T-cell (primary cell): ENCODE data around the gene COX7A2L. TPM values are rescaled to one million over a fixed set of nuclear protein-coding genes. Genes with fewer than 3 reads are reported as not detected.
A peak's percentile ranks its signal among the peaks of the same experiment; 100 is the strongest.

Experiments used
- ATAC-seq, 4 experiments: fragments of 200-7000 bp in 3 of 4; fragments of 150-1000 bp in 1 of 4; cut with Tn5 transposase; replicated peaks in 1 of 4; 1 replicate in 3 of 4; 2 replicates in 1 of 4; pipeline ENCODE4 v1.10.0; 2021; ENCODE audit warnings: moderate library complexity in 3 of 4, mild to moderate bottlenecking in 2 of 4, moderate number of reproducible peaks in 1 of 4
- CTCF ChIA-PET, 2 donors: fragments of 300-600 bp; sonication (Branson Sonifier 250); formaldehyde crosslinking; loops; one replicate each; lab custom pipeline; 2022; ENCODE audit warnings: antibody characterized with exemption in 2 of 2; lab: Charles Lee
- POLR2A ChIA-PET, 2 donors: fragments of 300-600 bp; sonication (Branson Sonifier 250); formaldehyde crosslinking; loops; one replicate each; lab custom pipeline; 2022; ENCODE audit warnings: antibody characterized with exemption in 2 of 2; lab: Charles Lee
- DNase-seq, 35 experiments: peaks; one replicate each; pipeline versions ENCODE4 v3.0.0 to v3.0.0-alpha.2; 2013 to 2023
- H3K27ac ChIP-seq: one replicate; pipeline ENCODE4 v1.5.1; 2013; ENCODE audit warnings: low read length
- H3K27me3 ChIP-seq, 2 experiments: replicated peaks in 1 of 2; 1 replicate in 1 of 2; 2 replicates in 1 of 2; pipeline versions ENCODE4 v1.6.1 to v1.7.0; 2013; ENCODE audit warnings: low read length in 1 of 2, mixed read lengths in 1 of 2; ENCODE audit not compliant: control insufficient read depth in 2 of 2, insufficient read depth in 2 of 2; ENCODE audit errors: extremely low read depth in 1 of 2
- H3K36me3 ChIP-seq, 2 donors: 1 replicate in 1 of 2; 2 replicates in 1 of 2; pipeline versions ENCODE4 v1.6.1 to v1.7.0; 2013; ENCODE audit warnings: low read length in 1 of 2; ENCODE audit not compliant: control insufficient read depth in 2 of 2, insufficient read depth in 1 of 2; ENCODE audit errors: extremely low read depth in 1 of 2
- H3K4me1 ChIP-seq, 2 experiments: 1 replicate in 1 of 2; 2 replicates in 1 of 2; pipeline versions ENCODE4 v1.6.1 to v1.7.0; 2013; ENCODE audit warnings: low read length in 2 of 2, mixed read lengths in 1 of 2; ENCODE audit not compliant: insufficient read depth in 2 of 2, control insufficient read depth in 1 of 2; ENCODE audit errors: extremely low read depth in 1 of 2
- H3K4me3 ChIP-seq, 2 donors: 1 replicate in 1 of 2; 2 replicates in 1 of 2; pipeline versions ENCODE4 v1.5.1 to v1.7.0; 2013; ENCODE audit warnings: mild to moderate bottlenecking in 2 of 2, low read length in 1 of 2, moderate library complexity in 1 of 2; ENCODE audit not compliant: control insufficient read depth in 1 of 2; ENCODE audit errors: extremely low read depth in 1 of 2
- H3K9me3 ChIP-seq: 2 replicates; pipeline ENCODE4 v1.7.0; 2013
- H3K27ac Mint-ChIP-seq, 2 donors: one replicate each; pipeline ENCODE4 v1.8.0; 2020 to 2021; ENCODE audit warnings: mild to moderate bottlenecking in 2 of 2, mixed read lengths in 2 of 2
- H3K27me3 Mint-ChIP-seq, 2 donors: one replicate each; pipeline ENCODE4 v1.8.0; 2021 to 2022; ENCODE audit warnings: mixed read lengths in 2 of 2
- H3K36me3 Mint-ChIP-seq: one replicate; pipeline ENCODE4 v1.8.0; 2021; ENCODE audit warnings: mixed read lengths
- H3K4me1 Mint-ChIP-seq, 3 donors: one replicate each; pipeline ENCODE4 v1.8.0; 2020 to 2022; ENCODE audit warnings: mixed read lengths in 3 of 3, mild to moderate bottlenecking in 1 of 3
- H3K4me3 Mint-ChIP-seq, 3 donors: one replicate each; pipeline ENCODE4 v1.8.0; 2020 to 2022; ENCODE audit warnings: mild to moderate bottlenecking in 3 of 3, mixed read lengths in 3 of 3, moderate library complexity in 3 of 3
- H3K9me3 Mint-ChIP-seq, 3 donors: one replicate each; pipeline ENCODE4 v1.8.0; 2020 to 2022; ENCODE audit warnings: mixed read lengths in 3 of 3
- WGBS: methylation state at CpG from one replicate; pipeline ENCODE4 v1.1.5; 2013; ENCODE audit warnings: missing lambda C conversion rate; ENCODE audit not compliant: insufficient coverage; 5-methylcytosine and 5-hydroxymethylcytosine counted together
- total RNA-seq, 35 experiments: library from RNA in 6 of 35; stranded (reverse) in 6 of 35; fragments of 120-200 nt in 1 of 35; gene quantifications; one replicate each; pipeline versions ENCODE4 v1.2.1 to v1.2.4 and lab custom pipeline; 2013 to 2026

COX7A2L gene
- total RNA-seq, 5 donors from 2014 or later (not counting 1 experiment from before 2014, with no cell fraction given), result 59.6 to 76.4 (median 72.6) TPM

- no peak overlapping the region for H3K27ac Mint-ChIP-seq
- Histone ChIP-seq H3K27ac (no peak overlapping the region), H3K36me3 (peaks cover 13 to 66% of the 10 kb centered on the region in 2 donors), H3K9me3 (no peaks in the 10 kb centered on the region), H3K4me3 (no peak overlapping the region), H3K4me1 (no peaks in the 10 kb centered on the region), H3K27me3 (no peaks in the 10 kb centered on the region)
- DNase-seq, result no peak
- ATAC-seq, result no peak
- peaks cover 0 to 2% (median 0%) of the 10 kb centered on the region in 3 donors for H3K4me1 Mint-ChIP-seq
- H3K4me3 Mint-ChIP-seq, result no peak overlapping the region
- POLR2A ChIA-PET, result no interaction called here
- no peaks in the 10 kb centered on the region for H3K27me3 Mint-ChIP-seq
- H3K36me3 Mint-ChIP-seq, result peaks cover 72% of the 10 kb centered on the region
- WGBS, result no CpG with 5 or more reads among the region's 3 CpGs
- peaks cover 0 to 6% (median 2%) of the 10 kb centered on the region in 3 donors for H3K9me3 Mint-ChIP-seq
- CTCF ChIA-PET, result no interaction called here
These were observed 26.8 kb downstream of the COX7A2L start for GRCh38 chr2:42334220-42334619.

GRCh38 chr2:42333579-42333978, 27.4 kb downstream of the COX7A2L start:
- H3K9me3 Mint-ChIP-seq, result peaks cover 0 to 6% (median 2%) of the 10 kb centered on the region in 3 donors
- Histone ChIP-seq H3K9me3 (no peaks in the 10 kb centered on the region), H3K4me1 (no peaks in the 10 kb centered on the region), H3K27ac (no peak overlapping the region), H3K4me3 (no peak overlapping the region), H3K27me3 (no peaks in the 10 kb centered on the region), H3K36me3 (peaks cover 13 to 73% of the 10 kb centered on the region in 2 donors)
- WGBS, result 96% methylated on average over 4 of the region's 4 CpGs
- H3K27ac Mint-ChIP-seq, result no peak overlapping the region
- DNase-seq (no peak), ATAC-seq (no peak)
- CTCF ChIA-PET, result no interaction called here
- peaks cover 0 to 2% (median 0%) of the 10 kb centered on the region in 3 donors for H3K4me1 Mint-ChIP-seq
- H3K4me3 Mint-ChIP-seq, result no peak overlapping the region
- POLR2A ChIA-PET, result no interaction called here
- H3K36me3 Mint-ChIP-seq, result peaks cover 75% of the 10 kb centered on the region
- H3K27me3 Mint-ChIP-seq, result no peaks in the 10 kb centered on the region

GRCh38 chr2:42332575-42332974, 28.4 kb downstream of the COX7A2L start:
- no CpG with 5 or more reads among the region's 4 CpGs for WGBS
- DNase-seq (no peak), ATAC-seq (no peak)
- peaks cover 13 to 78% of the 10 kb centered on the region in 2 donors for H3K36me3 ChIP-seq
- H3K4me1 ChIP-seq, result no peaks in the 10 kb centered on the region
- H3K9me3 ChIP-seq, result no peaks in the 10 kb centered on the region
- ChIA-PET POLR2A (no interaction called here), CTCF (interaction anchor here in 1 of 2 donors (1.1 kb wide), 1 partner anchor 77 kb away, joined by 3 read pairs; no protein-coding TSS in a partner anchor)
- Mint-ChIP-seq H3K4me1 (peaks cover 0 to 5% (median 2%) of the 10 kb centered on the region in 3 donors), H3K36me3 (peaks cover 71% of the 10 kb centered on the region), H3K4me3 (no peak overlapping the region), H3K9me3 (peaks cover 0 to 6% (median 2%) of the 10 kb centered on the region in 3 donors), H3K27ac (peak overlapping the region in 1 of 2 donors; percentile 61), H3K27me3 (no peaks in the 10 kb centered on the region)
- H3K27ac ChIP-seq, result no peak overlapping the region
- no peaks in the 10 kb centered on the region for H3K27me3 ChIP-seq
- H3K4me3 ChIP-seq, result no peak overlapping the region

- DNase-seq (no peak), ATAC-seq (no peak)
- no peak overlapping the region for H3K4me3 Mint-ChIP-seq
- no peak overlapping the region for H3K4me3 ChIP-seq
- H3K4me1 ChIP-seq, result no peaks in the 10 kb centered on the region
- WGBS, result no CpG with 5 or more reads among the region's 9 CpGs
- no peaks in the 10 kb centered on the region for H3K9me3 ChIP-seq
- ChIA-PET CTCF (interaction anchor here in 1 of 2 donors (1.1 kb wide), 1 partner anchor 76 kb away, joined by 3 read pairs; no protein-coding TSS in a partner anchor), POLR2A (interaction anchor here in 1 of 2 donors (0.5 kb wide), 1 partner anchor 491 kb away, joined by 3 read pairs; no protein-coding TSS in a partner anchor)
- no peaks in the 10 kb centered on the region for H3K27me3 Mint-ChIP-seq
- H3K27me3 ChIP-seq, result no peaks in the 10 kb centered on the region
- H3K4me1 Mint-ChIP-seq, result peaks cover 2 to 5% (median 5%) of the 10 kb centered on the region in 3 donors
- H3K27ac Mint-ChIP-seq, result peak overlapping the region; percentile 19 to 64
- H3K36me3 Mint-ChIP-seq, result peaks cover 71% of the 10 kb centered on the region
- peaks cover 0 to 2% (median 0%) of the 10 kb centered on the region in 3 donors for H3K9me3 Mint-ChIP-seq
- H3K27ac ChIP-seq, result no peak overlapping the region
- peaks cover 13 to 86% of the 10 kb centered on the region in 2 donors for H3K36me3 ChIP-seq
These were observed 29.3 kb downstream of the COX7A2L start for GRCh38 chr2:42331569-42332284.

- peaks cover 14 to 89% of the 10 kb centered on the region in 2 donors for H3K36me3 ChIP-seq
- H3K4me1 ChIP-seq, result no peaks in the 10 kb centered on the region
- no peak overlapping the region for H3K4me3 ChIP-seq
- peak overlapping the region in 1 of 2 donors; percentile 10 for H3K27ac Mint-ChIP-seq
- H3K27me3 ChIP-seq, result no peaks in the 10 kb centered on the region
- no peak overlapping the region for H3K4me3 Mint-ChIP-seq
- no peaks in the 10 kb centered on the region for H3K27me3 Mint-ChIP-seq
- H3K27ac ChIP-seq, result no peak overlapping the region
- ChIA-PET CTCF (interaction anchor here in 1 of 2 donors (0.8 to 2.8 kb wide), 4 partner anchors 234 to 478 kb away, joined by 3 to 32 read pairs (median 8); no protein-coding TSS in a partner anchor), POLR2A (interaction anchor here in 1 of 2 donors (0.8 kb wide), 1 partner anchor 31 kb away, joined by 3 read pairs; no protein-coding TSS in a partner anchor)
- ATAC-seq (no peak), DNase-seq (no peak)
- peaks cover 65% of the 10 kb centered on the region for H3K36me3 Mint-ChIP-seq
- 100% methylated on average over 2 of the region's 5 CpGs for WGBS
- peaks cover 2 to 6% (median 5%) of the 10 kb centered on the region in 3 donors for H3K4me1 Mint-ChIP-seq
- no peaks in the 10 kb centered on the region for H3K9me3 ChIP-seq
- H3K9me3 Mint-ChIP-seq, result no peaks in the 10 kb centered on the region
These were observed 31.3 kb downstream of the COX7A2L start for GRCh38 chr2:42329736-42330135.

GRCh38 chr2:42328923-42329322, 32.1 kb downstream of the COX7A2L start:
- H3K27me3 ChIP-seq, result no peaks in the 10 kb centered on the region
- H3K9me3 ChIP-seq, result no peaks in the 10 kb centered on the region
- H3K27ac ChIP-seq, result no peak overlapping the region
- no peak overlapping the region for H3K4me3 Mint-ChIP-seq
- CTCF ChIA-PET, result interaction anchor here (0.6 to 2.8 kb wide), 25 partner anchors 9 to 1716 kb away, joined by 3 to 32 read pairs (median 3); no protein-coding TSS in a partner anchor
- peaks cover 2 to 6% (median 5%) of the 10 kb centered on the region in 3 donors for H3K4me1 Mint-ChIP-seq
- ATAC-seq, result no peak
- H3K27ac Mint-ChIP-seq, result no peak overlapping the region
- no peaks in the 10 kb centered on the region for H3K9me3 Mint-ChIP-seq
- WGBS, result no CpG with 5 or more reads among the region's 6 CpGs
- no peak overlapping the region for H3K4me3 ChIP-seq
- no peak for DNase-seq
- POLR2A ChIA-PET, result interaction anchor here in 1 of 2 donors (0.8 kb wide), 1 partner anchor 30 kb away, joined by 3 read pairs; no protein-coding TSS in a partner anchor
- peaks cover 63% of the 10 kb centered on the region for H3K36me3 Mint-ChIP-seq
- peaks cover 19 to 84% of the 10 kb centered on the region in 2 donors for H3K36me3 ChIP-seq
- no peaks in the 10 kb centered on the region for H3K27me3 Mint-ChIP-seq
- H3K4me1 ChIP-seq, result no peaks in the 10 kb centered on the region
